ENCODE results near the gene ARHGAP27. TPM values are rescaled to one million over a fixed set of nuclear protein-coding genes. Genes with fewer than 3 reads are reported as not detected.
"Not testable (repeated sequence)": the region's sequence is repeated elsewhere in the genome, so short reads cannot be mapped to it uniquely, and the experiment has no call there.

Gene ARHGAP27
- total and polyA plus RNA-seq, 11 donors: 16.3 to 39.4 (median 25.3) TPM

DNA sequence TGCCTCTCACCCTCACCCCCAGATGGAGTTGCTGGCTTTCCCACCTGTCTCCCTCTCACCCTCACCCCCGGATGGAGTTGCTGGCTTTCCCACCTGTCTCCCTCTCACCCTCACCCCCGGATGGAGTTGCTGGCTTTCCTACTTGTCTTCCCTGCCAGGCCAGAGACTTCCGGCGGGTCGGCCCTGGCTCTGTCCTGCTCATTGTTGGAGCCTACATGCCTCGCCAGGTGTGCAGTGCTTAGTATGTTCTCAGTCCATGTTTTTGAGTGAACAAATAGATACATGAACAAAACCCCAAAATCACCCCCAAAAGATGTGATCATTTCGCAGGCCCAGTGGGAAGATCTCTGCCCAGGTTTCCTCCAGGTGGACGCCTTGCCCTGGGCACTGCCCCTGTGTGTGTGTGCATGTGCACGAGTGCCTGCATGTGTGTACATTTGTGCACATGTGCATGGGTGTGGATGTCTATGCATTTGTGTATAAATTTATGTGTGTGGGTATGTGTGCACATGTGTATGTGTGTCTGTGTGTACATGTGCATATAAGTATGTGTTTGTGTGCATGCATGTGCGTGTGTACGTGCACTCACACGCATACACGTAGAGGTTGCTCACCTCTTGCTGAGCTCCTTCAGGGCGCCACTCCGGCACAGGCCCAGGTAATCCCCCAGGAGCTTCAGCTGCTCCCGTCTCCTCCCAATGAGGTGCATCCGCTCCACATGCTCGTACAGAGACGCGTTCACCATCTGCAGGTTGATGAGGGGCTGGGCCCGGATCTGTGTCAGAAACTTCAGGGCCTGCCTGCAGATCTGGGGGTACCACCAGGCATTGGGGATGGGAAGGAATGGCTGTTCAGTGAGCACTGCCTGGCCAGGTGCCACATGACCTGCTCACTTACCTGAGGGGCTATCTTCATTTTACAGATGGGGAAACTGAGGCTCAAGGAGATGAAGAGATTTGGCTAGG lies 12.5 kb upstream of the ARHGAP27 start:
- H3K27ac ChIP-seq: peak overlapping the region in 2 of 12 donors; percentile 50 to 59

DNA sequence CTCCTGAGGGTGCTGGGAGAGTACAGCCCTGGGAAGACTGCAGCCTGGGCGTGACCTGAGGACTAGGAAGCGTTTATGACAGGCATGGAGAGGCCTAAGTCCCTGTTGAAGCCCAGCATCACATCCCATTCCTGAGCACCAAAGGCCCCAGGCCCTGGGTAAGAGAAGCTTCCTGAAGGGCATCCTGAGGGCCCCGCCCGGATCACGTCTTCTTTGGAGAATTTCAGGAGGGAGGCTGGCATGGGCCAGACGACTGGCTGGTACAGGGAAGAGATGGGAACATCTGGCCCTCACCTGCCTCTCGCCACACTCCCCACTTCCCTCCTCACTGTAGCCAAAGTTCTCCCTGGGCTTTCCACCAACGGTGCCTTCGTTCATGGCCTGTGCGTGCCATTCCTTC lies 11.6 kb upstream of the ARHGAP27 start:
- ATAC-seq; H3K9me3 ChIP-seq; intact Hi-C loops (cut with DNase I); DNase-seq; H3K4me3 ChIP-seq; H3K27ac ChIP-seq; H3K27me3 ChIP-seq: not testable (repeated sequence)
- Histone ChIP-seq H3K36me3 (peaks cover 0 to 30% (median 18%) of the 10 kb centered on the region in 9 donors), H3K4me1 (peaks cover 0 to 18% (median 5%) of the 10 kb centered on the region in 12 donors)
- 85 to 93% (median 89%) methylated on average over 10 of the region's 10 CpGs for WGBS, 4 donors

More for the DNA sequence above, 12.5 kb upstream of the ARHGAP27 start:
- DNase-seq; ATAC-seq; H3K4me3 ChIP-seq; H3K27me3 ChIP-seq; intact Hi-C loops (cut with DNase I); H3K9me3 ChIP-seq: not testable (repeated sequence)
- Histone ChIP-seq H3K36me3 (peaks cover 0 to 23% (median 13%) of the 10 kb centered on the region in 9 donors), H3K4me1 (peaks cover 0 to 18% (median 5%) of the 10 kb centered on the region in 12 donors)
- WGBS, 4 donors: 75 to 84% (median 82%) methylated on average over 17 to 21 of the region's 21 CpGs

DNA sequence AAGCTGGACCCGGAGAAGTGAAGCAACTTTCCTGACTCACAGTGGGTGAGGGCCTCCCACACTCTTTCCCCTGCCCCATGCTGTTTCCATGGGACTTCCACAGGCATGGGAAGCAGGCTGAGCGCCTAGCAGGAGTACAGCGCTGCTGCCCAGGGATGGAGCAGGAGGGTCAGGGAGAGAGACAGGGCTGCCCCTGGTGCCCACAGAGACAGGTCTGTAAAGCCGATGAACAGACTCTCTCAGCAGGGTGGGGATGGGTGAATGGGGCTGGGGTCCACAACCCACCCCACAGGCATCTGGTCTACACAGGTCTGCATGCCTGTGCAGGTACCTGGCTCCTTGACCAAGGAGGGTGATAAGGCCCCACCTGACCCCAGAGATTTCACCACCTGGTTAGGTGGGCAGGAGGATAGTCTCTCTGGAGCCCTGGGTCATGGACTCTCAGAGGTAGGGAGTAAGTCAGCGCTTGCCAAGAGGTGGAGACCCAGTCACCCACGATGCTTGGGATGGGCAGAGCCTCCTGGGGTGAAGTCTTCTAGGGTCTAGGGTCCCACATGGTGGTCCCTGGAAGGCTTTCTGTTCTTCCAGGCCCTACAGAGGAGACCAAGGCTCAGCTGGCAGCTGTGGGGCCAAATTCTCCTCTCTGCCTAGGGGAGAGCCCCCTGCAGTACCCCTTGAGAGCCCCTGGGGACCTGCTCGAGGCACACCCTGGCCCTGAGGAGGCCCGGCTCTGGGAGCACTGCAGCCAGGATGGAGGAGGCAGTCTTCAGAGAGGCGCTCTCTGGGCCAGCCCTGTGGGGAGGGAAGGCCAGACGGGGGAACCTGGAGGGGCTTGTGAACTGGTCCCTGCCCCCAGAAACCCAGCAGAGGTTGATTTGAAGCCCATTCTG lies 10.9 kb upstream of the ARHGAP27 start:
- 81 to 93% (median 92%) methylated on average over 3 to 10 of the region's 10 CpGs for WGBS, 4 donors
- H3K9me3 ChIP-seq; H3K27ac ChIP-seq; H3K27me3 ChIP-seq; intact Hi-C loops (cut with DNase I); ATAC-seq; DNase-seq; H3K4me3 ChIP-seq: not testable (repeated sequence)
- Histone ChIP-seq H3K36me3 (peaks cover 0 to 37% (median 24%) of the 10 kb centered on the region in 9 donors), H3K4me1 (peaks cover 0 to 18% (median 5%) of the 10 kb centered on the region in 12 donors)

DNA sequence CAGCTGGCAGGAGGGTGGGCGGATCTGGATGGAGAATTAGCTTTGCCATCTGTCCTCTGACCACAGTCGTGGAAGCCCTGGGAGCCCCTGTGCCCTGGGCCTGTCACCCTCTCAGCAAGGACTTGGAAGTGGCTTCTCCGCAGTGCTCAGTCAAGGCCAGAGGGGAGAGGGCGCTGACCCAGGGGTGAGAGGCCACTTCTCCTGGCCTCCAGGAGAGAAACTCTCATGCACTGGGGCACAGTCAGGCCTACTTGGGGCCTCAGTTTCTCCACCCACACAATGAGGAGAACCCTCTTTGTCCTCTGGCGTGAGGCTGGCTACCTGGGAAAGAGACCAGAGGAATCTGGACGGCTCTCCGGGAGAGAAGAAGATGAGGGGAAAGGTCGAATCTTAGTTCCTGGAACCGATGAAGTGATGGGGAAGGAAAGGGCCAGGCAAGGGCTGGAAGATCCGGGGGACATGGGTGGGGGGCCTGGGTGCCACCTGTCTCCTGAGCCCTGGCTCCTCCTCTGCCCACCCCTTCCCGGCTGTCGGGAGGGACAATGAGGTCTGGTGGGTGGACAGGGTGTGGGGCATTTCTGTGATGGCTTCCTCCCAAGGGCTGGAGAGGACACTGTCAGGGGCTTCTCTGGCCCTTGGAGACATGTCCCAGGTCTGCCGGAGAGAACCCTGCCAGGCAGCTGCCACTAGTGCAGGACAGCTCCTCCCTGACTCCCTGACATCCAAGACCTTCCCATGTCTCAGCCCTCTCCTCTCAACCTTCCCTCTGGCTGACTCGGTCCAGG lies 9.0 kb upstream of the ARHGAP27 start:
- H3K4me3 ChIP-seq: no peak overlapping the region
- peaks cover 0 to 46% (median 37%) of the 10 kb centered on the region in 9 donors for H3K36me3 ChIP-seq
- no peaks in the 10 kb centered on the region for H3K9me3 ChIP-seq
- WGBS, 4 donors: 78 to 82% (median 79%) methylated on average over 10 to 14 of the region's 14 CpGs
- H3K27me3 ChIP-seq: no peaks in the 10 kb centered on the region
- H3K4me1 ChIP-seq: peaks cover 0 to 9% (median under 1%) of the 10 kb centered on the region in 12 donors
- TF ChIP-seq, protein P1, sequence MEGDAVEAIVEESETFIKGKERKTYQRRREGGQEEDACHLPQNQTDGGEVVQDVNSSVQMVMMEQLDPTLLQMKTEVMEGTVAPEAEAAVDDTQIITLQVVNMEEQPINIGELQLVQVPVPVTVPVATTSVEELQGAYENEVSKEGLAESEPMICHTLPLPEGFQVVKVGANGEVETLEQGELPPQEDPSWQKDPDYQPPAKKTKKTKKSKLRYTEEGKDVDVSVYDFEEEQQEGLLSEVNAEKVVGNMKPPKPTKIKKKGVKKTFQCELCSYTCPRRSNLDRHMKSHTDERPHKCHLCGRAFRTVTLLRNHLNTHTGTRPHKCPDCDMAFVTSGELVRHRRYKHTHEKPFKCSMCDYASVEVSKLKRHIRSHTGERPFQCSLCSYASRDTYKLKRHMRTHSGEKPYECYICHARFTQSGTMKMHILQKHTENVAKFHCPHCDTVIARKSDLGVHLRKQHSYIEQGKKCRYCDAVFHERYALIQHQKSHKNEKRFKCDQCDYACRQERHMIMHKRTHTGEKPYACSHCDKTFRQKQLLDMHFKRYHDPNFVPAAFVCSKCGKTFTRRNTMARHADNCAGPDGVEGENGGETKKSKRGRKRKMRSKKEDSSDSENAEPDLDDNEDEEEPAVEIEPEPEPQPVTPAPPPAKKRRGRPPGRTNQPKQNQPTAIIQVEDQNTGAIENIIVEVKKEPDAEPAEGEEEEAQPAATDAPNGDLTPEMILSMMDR (IDR thresholded peaks at IDR 0.05): no peak
- no peak for TF ChIP-seq POLR2A (IDR thresholded peaks at IDR 0.05)
- ATAC-seq (no peak), DNase-seq (no peak)
- intact Hi-C loops (cut with DNase I): no loop called here
- no peak overlapping the region for H3K27ac ChIP-seq

DNA sequence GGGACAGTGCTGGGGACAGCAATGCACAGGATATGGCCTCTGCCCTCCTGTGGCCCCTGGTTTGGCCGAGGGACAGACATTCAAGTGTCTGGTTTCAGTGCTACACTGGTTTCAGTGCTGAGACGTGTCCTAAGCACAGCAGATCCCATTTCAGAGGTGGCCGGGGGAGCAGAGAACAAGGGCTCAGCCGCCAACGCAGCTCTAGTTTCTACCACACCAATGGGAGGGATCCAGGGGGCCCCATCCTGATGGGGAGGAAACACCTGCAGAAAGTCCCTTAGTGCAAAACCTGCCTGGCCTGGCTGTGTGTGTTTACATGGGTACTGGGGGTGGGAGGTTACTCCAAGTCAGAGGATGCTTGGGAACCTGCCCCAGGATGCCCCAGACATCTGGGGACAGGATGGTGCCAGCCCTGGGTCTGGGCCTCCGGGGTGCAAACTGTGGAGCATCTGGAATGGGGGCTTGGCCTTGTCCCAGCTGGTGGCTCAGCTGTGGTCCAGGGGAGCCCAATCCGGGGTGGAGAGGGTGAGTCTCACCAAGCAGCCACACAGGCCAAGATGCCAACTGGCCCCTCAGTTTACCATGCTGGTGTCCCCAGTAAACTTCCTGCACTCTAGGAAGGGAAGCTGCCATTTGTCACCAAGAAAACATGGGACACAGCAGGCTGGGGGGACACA lies 8.3 kb upstream of the ARHGAP27 start:
- H3K9me3 ChIP-seq; ATAC-seq; DNase-seq; H3K27me3 ChIP-seq; intact Hi-C loops (cut with DNase I); H3K27ac ChIP-seq; H3K4me3 ChIP-seq; H3K4me1 ChIP-seq: not testable (repeated sequence)
- H3K36me3 ChIP-seq: peaks cover 0 to 54% (median 44%) of the 10 kb centered on the region in 9 donors
- WGBS, 4 donors: 55 to 68% (median 61%) methylated on average over 5 to 7 of the region's 7 CpGs
